ENCODE results near the gene RACK1.

Gene RACK1

GRCh38 chr5:181192337-181193046 is 51.2 kb downstream of the RACK1 start:
- Histone ChIP-seq H3K79me2 (ENCODE audit: insufficient read depth, low read depth) (no peaks in the 10 kb centered on the region), H3K27ac (peak overlapping the region; percentile 47; the same call in 1 of the 2 replicates), H4K20me1 (ENCODE audit: insufficient read depth) (no peaks in the 10 kb centered on the region), H3K4me2 (peak overlapping the region; percentile 60), H2AFZ (ENCODE audit: low read depth) (peak overlapping the region; percentile 47), H3K36me3 (ENCODE audit: insufficient read depth) (no peaks in the 10 kb centered on the region), H3K4me1 (ENCODE audit: low read depth, poor library complexity, severe bottlenecking) (peaks cover 6% of the 10 kb centered on the region), H3K9ac (peak overlapping the region; percentile 66; the same call in 1 of the 2 replicates), H3K27me3 (ENCODE audit: insufficient read depth, low read depth) (no peaks in the 10 kb centered on the region), H3K4me3 (IDR thresholded peaks at IDR 0.05; ENCODE audit: insufficient read depth, low read depth, low read length) (no peak overlapping the region)
- TF ChIP-seq CTCF (conservative IDR thresholded peaks at IDR 0.05; ENCODE audit: low read depth, low read length), result no peak

- H3K36me3 ChIP-seq (ENCODE audit: insufficient read depth), result no peaks in the 10 kb centered on the region
- H3K79me2 ChIP-seq (ENCODE audit: insufficient read depth, low read depth), result no peaks in the 10 kb centered on the region
- no peaks in the 10 kb centered on the region for H4K20me1 ChIP-seq (ENCODE audit: insufficient read depth)
- peak overlapping the region; percentile 76 for H3K4me2 ChIP-seq
- H3K27ac ChIP-seq, result peak overlapping the region; percentile 47
- H3K4me1 ChIP-seq (ENCODE audit: low read depth, poor library complexity, severe bottlenecking), result peaks cover 6% of the 10 kb centered on the region
- peak overlapping the region; percentile 66; the same call in 1 of the 2 replicates for H3K9ac ChIP-seq
- peak overlapping the region; percentile 68 for H2AFZ ChIP-seq (ENCODE audit: low read depth)
- no peak overlapping the region for H3K4me3 ChIP-seq (IDR thresholded peaks at IDR 0.05; ENCODE audit: insufficient read depth, low read depth, low read length)
- TF ChIP-seq CTCF (conservative IDR thresholded peaks at IDR 0.05; ENCODE audit: low read depth, low read length), result no peak
- no peaks in the 10 kb centered on the region for H3K27me3 ChIP-seq (ENCODE audit: insufficient read depth, low read depth)
These were observed 52.0 kb downstream of the RACK1 start for GRCh38 chr5:181191526-181192336.

GRCh38 chr5:181190711-181191525 is 52.8 kb downstream of the RACK1 start:
- Histone ChIP-seq H3K36me3 (ENCODE audit: insufficient read depth) (no peaks in the 10 kb centered on the region), H3K4me1 (ENCODE audit: low read depth, poor library complexity, severe bottlenecking) (peaks cover 6% of the 10 kb centered on the region), H3K4me3 (IDR thresholded peaks at IDR 0.05; ENCODE audit: insufficient read depth, low read depth, low read length) (no peak overlapping the region), H3K27me3 (ENCODE audit: insufficient read depth, low read depth) (no peaks in the 10 kb centered on the region), H3K9ac (no peak overlapping the region; the same call in 1 of the 2 replicates), H3K79me2 (ENCODE audit: insufficient read depth, low read depth) (no peaks in the 10 kb centered on the region), H4K20me1 (ENCODE audit: insufficient read depth) (no peaks in the 10 kb centered on the region), H3K4me2 (peak overlapping the region; percentile 76), H3K27ac (no peak overlapping the region), H2AFZ (ENCODE audit: low read depth) (peak overlapping the region; percentile 68)
- no peak for TF ChIP-seq CTCF (conservative IDR thresholded peaks at IDR 0.05; ENCODE audit: low read depth, low read length)

GRCh38 chr5:181189962-181190710 is 53.6 kb downstream of the RACK1 start:
- H3K27me3 ChIP-seq (ENCODE audit: insufficient read depth, low read depth), result no peaks in the 10 kb centered on the region
- no peak overlapping the region for H3K27ac ChIP-seq
- H3K9ac ChIP-seq, result no peak overlapping the region; the same call in 1 of the 2 replicates
- H3K4me3 ChIP-seq (IDR thresholded peaks at IDR 0.05; ENCODE audit: insufficient read depth, low read depth, low read length), result no peak overlapping the region
- no peaks in the 10 kb centered on the region for H4K20me1 ChIP-seq (ENCODE audit: insufficient read depth)
- peaks cover 9% of the 10 kb centered on the region for H3K4me1 ChIP-seq (ENCODE audit: low read depth, poor library complexity, severe bottlenecking)
- peak overlapping the region; percentile 68 for H2AFZ ChIP-seq (ENCODE audit: low read depth)
- H3K36me3 ChIP-seq (ENCODE audit: insufficient read depth), result no peaks in the 10 kb centered on the region
- no peak for TF ChIP-seq CTCF (conservative IDR thresholded peaks at IDR 0.05; ENCODE audit: low read depth, low read length)
- H3K4me2 ChIP-seq, result peak overlapping the region; percentile 76
- H3K79me2 ChIP-seq (ENCODE audit: insufficient read depth, low read depth), result no peaks in the 10 kb centered on the region
